Hematopoietic multipotent progenitor cell treated with erythropoietin and hydrocortisone succinate and interleukin-3 and kit ligand, for 6 days (in vitro differentiated cells): ENCODE measurements around the gene MYO5A.
"Not testable (repeated sequence)": the region's sequence is repeated elsewhere in the genome, so short reads cannot be mapped to it uniquely, and the experiment has no call there.

Source experiments
- DNase-seq: peaks from one replicate; pipeline ENCODE4 v3.0.0-alpha.2; 2015

MYO5A gene

GRCh38 chr15:52318729-52319500, 209.8 kb downstream of the MYO5A start:
- no peak for DNase-seq

DNA sequence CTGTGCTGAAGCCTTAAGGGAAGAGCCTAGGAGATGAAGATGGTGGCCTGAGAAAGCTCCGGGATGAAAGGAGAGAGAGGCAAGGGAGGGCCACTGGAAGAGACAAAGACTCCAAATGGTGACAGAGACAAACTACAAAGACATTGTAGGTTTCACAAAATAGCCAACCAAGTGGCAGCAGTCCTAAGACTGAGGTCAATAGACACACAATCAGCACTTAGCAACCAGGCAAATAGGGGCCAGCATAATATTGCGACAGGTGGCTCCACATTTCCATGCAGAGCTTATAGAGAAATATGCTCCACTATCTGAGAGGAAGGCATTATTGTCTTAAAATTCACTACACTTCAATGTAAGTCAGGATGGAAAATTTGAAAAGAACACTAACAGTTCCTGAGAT, 211.0 kb downstream of the MYO5A start:
- no peak for DNase-seq

- DNase-seq: no peak
Measured at GRCh38 chr15:52317022-52317421, 211.7 kb downstream of the MYO5A start.

DNA sequence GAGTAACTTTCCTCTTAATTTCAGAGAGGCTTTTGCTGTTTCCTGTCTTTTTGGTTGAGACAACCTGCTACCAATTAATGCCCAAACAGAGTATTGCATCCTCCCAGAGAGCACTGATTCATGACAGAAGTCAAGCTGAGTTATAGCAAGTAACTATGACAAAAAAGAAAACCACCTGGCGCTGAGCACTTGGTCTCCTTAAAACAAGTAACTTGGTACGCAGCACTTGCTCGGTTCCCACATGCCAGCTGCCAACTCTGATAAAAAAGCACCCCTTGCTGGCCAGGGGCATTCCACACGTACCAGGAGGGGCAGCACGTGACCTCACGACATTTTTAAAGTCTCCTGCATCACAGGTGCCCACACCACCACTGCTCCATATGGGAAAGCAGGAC, 219.5 kb downstream of the MYO5A start:
- DNase-seq: no peak

DNA sequence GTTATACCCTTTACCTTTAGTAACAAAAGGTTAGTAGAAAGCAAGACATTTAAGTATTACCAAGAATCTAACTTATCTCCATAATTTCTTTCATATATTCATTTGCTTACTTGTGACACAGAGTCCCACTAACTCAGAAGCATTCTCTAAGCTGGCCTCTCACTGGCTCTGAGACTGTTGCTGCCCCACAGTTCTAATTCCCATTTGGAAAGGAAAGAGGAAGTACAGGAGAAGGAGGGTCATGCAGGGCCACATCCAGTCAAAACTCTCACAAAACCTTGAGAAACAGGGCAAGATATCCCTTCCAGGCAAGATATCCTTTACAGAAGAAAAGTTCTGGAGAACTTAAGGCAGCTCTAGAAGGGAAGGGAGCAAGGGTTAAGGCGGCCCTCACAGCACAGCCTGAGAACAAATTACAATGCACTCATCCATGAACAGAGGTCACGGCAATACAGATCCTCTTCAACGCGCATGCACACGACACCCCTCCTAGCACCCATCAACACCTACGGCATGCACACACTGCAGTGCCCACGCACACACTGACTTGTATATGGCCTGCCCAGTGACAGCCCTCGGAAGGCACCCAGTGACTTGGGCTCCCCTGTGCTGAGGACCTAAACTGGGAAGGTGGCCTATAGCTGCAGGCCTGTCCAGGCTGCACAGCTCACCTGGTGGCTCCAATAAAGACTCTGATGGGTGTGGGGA, 220.1 kb downstream of the MYO5A start:
- no peak for DNase-seq

- no peak for DNase-seq
Measured at GRCh38 chr15:52307847-52308246, 220.8 kb downstream of the MYO5A start.

DNA sequence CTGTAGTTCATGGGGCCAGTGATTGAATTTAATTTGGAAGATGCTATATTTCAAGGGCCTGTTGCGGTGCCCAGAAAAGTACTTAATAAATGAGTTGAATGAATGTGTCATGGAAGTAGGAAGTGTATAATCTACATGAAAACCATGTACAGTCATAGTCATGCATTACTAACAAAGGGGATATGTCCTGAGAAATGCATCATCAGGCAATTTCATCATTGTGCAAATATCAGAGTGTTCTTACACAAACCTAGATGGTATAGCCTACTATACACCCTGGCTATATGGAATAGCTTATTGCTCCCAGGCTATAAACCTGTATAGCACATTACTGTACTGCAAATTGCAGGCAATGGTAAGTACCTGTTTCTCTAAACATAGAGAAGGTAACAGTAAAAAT, 222.4 kb downstream of the MYO5A start:
- no peak for DNase-seq

DNA sequence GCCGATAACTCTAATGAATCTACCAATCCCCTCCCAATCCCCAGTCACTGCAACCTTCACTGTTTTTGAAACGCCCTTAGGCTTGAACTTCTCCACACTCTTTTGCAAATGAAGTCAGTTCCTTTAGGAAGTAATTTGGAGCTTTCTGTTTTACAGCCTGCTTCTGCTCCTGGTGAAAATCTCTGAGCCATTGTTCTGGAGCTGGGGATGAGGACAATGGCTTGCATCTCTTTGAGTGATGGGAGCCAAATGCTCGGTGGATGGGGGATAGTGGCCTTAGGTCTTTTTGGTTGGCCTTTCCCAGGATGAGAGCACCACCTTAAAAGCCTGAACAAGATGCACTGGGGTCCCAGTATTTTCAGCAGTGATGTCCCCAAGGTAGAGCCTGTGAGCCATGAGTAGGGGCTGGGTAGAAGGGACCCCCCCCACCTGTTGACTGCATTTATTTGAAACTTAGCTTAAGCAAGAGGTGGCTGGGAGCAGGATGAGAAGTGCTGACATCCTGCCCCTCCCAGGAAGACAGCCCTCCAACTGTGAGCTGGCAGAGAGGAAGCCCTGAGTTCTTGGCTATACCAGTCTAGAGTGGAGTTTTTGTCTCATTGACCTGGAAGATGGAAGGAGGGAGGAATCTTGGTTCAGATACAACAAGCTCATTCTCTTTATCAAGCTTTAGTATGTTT, 225.4 kb downstream of the MYO5A start:
- DNase-seq: no peak

- no peak for DNase-seq
Measured at GRCh38 chr15:52301265-52301847, 227.3 kb downstream of the MYO5A start.

- DNase-seq: peak; percentile 34
Measured at GRCh38 chr15:52295421-52296001, 233.2 kb downstream of the MYO5A start, which contains the start of gene MYO5C. MYO5C (minus strand) TSS chr15:52295804; CDS start chr15:52295636, 168 bp downstream.

GRCh38 chr15:52294881-52295420, 233.7 kb downstream of the MYO5A start:
- DNase-seq: peak; percentile 13

- no peak for DNase-seq
Measured at GRCh38 chr15:52292780-52293392, 235.8 kb downstream of the MYO5A start.

- no peak for DNase-seq
Measured at GRCh38 chr15:52291204-52291603, 237.5 kb downstream of the MYO5A start.

GRCh38 chr15:52290800-52291199, 237.9 kb downstream of the MYO5A start:
- no peak for DNase-seq

- no peak for DNase-seq
Measured at GRCh38 chr15:52290329-52290728, 238.4 kb downstream of the MYO5A start.

DNA sequence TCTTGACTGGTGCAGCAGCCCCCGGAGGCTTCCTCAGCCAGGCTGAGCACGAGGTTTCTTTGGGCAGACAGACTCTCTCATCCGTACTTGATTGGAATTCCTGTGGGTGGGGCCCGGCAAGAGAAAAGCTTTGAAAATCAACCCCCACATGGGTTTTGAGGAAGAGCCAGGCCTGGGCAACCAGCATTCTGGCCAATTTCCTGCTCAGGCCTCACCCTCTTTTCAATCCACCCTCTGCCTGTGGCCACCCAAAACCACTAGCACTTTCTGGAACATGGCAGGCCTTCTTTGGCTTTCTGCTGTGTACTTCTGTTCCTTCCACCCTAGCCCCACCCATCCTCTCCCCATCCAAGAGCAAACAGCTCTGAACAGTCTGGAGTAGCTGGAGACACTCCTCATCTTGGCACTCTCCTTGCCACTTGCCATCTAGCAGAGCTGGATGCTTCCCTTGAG, 239.0 kb downstream of the MYO5A start:
- DNase-seq: no peak

- no peak for DNase-seq
Measured at GRCh38 chr15:52288986-52289385, 239.7 kb downstream of the MYO5A start.

DNA sequence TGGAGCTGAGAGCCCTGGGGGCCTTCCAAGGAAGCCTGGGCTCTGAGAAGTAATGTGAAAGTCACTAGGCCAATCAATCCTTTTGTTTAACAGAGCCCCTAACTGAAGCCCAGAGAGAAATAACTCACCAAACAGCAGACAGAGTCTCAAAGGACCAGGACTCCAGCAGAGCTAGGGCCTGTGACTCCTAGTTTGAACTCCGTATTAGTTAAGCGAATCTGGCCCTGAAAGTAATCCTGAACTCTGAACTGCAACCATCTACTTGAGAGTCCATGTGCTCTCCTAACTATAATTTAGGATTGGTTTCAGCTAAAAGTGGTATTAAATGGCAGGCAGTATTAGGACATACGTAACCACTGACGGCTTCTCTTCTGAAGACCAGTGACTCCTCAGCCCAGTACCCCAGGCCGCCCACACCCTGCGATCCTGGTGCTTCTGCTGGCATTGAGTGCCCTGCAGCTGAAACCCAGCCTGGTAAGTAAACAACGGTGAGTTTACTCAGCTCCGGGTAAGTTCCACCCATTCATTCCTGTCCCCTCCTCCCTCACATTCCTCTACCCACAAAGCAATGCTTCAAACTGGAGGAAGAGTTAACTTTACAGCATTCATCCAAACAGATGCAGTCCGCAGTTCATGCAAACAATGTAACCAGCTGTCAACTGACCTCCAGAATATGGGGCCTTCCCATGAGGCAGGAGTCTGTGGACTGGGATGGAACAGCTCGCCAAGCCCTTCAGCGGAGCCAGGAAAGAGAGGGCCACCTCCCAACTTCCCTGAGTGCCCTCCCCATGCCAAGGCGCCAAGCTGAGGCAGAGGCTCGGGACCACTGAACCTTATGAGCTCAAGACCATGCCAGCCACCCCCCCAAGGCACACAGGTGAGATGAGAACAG, 240.4 kb downstream of the MYO5A start:
- DNase-seq: no peak

DNA sequence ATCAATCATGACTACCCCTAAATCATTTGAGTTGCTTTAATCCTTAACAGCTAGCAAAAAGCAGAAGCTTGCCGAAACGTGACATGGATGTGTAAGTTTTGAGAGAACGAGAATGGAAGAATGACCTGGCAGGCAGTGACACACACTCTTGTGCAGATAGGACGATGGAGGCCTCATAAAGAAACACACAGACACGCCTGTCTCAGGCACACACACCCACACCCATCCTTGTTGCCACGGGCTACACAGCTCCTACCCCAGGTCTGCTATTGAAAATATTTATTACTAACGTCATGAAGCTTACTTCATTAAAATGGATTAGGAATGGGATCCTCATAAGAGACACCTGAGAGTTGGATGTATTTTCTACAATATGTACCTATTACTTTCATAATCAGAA, 241.6 kb downstream of the MYO5A start:
- DNase-seq: no peak

DNA sequence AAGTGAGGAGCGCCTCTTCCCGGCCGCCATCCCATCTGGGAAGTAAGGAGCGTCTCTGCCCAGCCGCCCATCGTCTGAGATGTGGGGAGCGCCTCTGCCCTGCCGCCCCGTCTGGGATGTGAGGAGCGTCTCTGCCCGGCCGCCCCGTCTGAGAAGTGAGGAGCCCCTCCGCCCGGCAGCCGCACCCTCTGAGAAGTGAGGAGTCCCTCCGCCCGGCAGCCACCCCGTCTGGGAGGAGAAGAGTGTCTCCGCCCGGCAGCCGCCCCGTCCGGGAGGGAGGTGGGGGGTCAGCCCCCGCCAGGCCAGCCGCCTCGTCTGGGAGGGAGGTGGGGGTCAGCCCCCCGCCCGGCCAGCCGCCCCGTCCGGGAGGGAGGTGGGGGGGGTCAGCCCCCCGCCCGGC, 242.7 kb downstream of the MYO5A start:
- DNase-seq: not testable (repeated sequence)

DNA sequence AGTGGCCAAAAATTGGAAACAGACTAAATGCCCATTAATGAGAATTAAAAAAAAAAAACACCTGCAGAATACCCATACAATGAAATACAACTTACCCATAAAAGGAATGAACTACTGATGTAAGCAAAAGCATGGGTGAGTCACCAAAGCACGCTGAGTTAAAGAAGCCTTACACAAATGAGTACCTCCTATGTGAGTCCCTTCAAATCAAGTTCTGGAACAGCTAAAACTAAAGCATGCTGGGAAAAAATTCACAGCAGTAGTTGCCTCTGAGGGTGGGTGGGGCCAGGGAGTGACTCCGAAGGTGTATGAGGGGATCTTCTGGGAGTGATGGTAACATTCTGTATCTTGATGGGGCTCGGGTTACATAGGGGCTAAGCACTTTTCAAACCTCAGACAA, 244.5 kb downstream of the MYO5A start:
- no peak for DNase-seq
